ENCODE results near the gene TNFAIP3.
"Not testable (repeated sequence)": the region's sequence is repeated elsewhere in the genome, so short reads cannot be mapped to it uniquely, and the experiment has no call there.

DNA sequence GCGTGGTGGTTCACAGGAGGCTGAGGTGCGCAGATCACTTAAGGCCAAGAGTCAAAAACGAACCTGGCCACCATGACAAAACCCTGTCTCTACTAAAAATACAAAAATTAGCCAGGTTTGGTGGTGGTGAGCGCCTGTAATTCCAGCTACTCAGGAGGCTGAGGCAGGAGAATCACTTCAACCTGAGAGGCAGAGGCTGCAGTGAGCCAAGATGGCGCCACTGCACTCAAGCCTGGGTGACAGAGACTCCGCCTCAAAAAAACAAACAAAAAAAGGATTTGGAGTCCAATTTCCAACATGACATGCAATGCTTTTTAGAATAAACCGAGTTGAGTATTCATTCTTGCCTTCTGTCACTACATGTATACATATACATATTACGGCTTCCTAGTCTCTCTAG lies 27.3 kb downstream of the TNFAIP3 start:
- not testable (repeated sequence) for TF ChIP-seq YY1 (IDR thresholded peaks at IDR 0.05; ENCODE audit: insufficient read depth, insufficient read length); ZNF274 (IDR thresholded peaks at IDR 0.05; ENCODE audit: low read depth, low read length)

All from NT2/D1 (cell line).